GM12878 (cell line): ENCODE data around the gene STAT3. TPM values are rescaled to one million over a fixed set of nuclear protein-coding genes. Genes with fewer than 3 reads are reported as not detected.

ENCODE experiments used
- ATF2 ChIP-seq: IDR thresholded peaks from 2 replicates; pipeline ENCODE4 v1.6.1; 2012; ENCODE audit warnings: low read length, inconsistent platforms
- BACH1 ChIP-seq: fragments of 450-650 bp; IDR thresholded peaks from 2 replicates; pipeline ENCODE4 v1.6.1; 2017; ENCODE audit warnings: mild to moderate bottlenecking, borderline replicate concordance
- BHLHE40 ChIP-seq, 2 experiments: fragments of 450-650 bp in 1 of 2; IDR thresholded peaks; 2 replicates each; pipeline ENCODE4 v1.6.1; 2011 to 2017; ENCODE audit warnings: low read depth in 2 of 2, borderline replicate concordance in 1 of 2, improper control_type of control experiment in 1 of 2, low read length in 1 of 2, mild to moderate bottlenecking in 1 of 2
- CBFB ChIP-seq: IDR thresholded peaks from 2 replicates; pipeline ENCODE4 v1.6.1; 2016; ENCODE audit warnings: antibody characterized with exemption, low read depth
- CEBPZ ChIP-seq: fragments of 150-350 bp; IDR thresholded peaks from 2 replicates; pipeline ENCODE4 v1.6.1; 2016; ENCODE audit warnings: low read depth, low read length
- CHD4 ChIP-seq: fragments of 200-600 bp; sonication (generic); IDR thresholded peaks from 2 replicates; pipeline ENCODE4 v1.6.1; 2016; ENCODE audit warnings: mild to moderate bottlenecking
- EGR1 ChIP-seq, 2 experiments: IDR thresholded peaks; 1 replicate in 1 of 2; 2 replicates in 1 of 2; pipeline ENCODE4 v1.6.1; 2011 to 2012; ENCODE audit warnings: low read depth in 2 of 2, low read length in 2 of 2, borderline replicate concordance in 1 of 2, mild to moderate bottlenecking in 1 of 2, moderate library complexity in 1 of 2
- HDAC6 ChIP-seq: fragments of 200-600 bp; sonication (generic); IDR thresholded peaks from one replicate; pipeline ENCODE4 v1.8.0; 2017; ENCODE audit warnings: antibody characterized with exemption; ENCODE audit not compliant: unreplicated experiment
- IRF3 ChIP-seq: fragments of 450-650 bp; IDR thresholded peaks from 2 replicates; pipeline ENCODE4 v1.6.1; 2014; ENCODE audit warnings: mild to moderate bottlenecking
- IRF5 ChIP-seq: fragments of 450-650 bp; IDR thresholded peaks from 2 replicates; pipeline ENCODE4 v1.6.1; 2017; ENCODE audit warnings: borderline replicate concordance
- REST ChIP-seq: IDR thresholded peaks from 2 replicates; pipeline ENCODE4 v1.6.1; 2012; ENCODE audit warnings: mild to moderate bottlenecking, low read depth, low read length
- SMAD5 ChIP-seq: IDR thresholded peaks from 2 replicates; pipeline ENCODE4 v1.6.1; 2016; ENCODE audit warnings: antibody characterized with exemption, low read depth
- SPI1 ChIP-seq: IDR thresholded peaks from 2 replicates; pipeline ENCODE4 v1.6.1; 2011; ENCODE audit warnings: low read depth, mild to moderate bottlenecking, low read length, moderate library complexity, borderline replicate concordance; ENCODE audit not compliant: insufficient read depth
- TARDBP ChIP-seq: IDR thresholded peaks from 2 replicates; pipeline ENCODE4 v1.6.1; 2016; ENCODE audit warnings: borderline replicate concordance
- USF1 ChIP-seq: IDR thresholded peaks from 2 replicates; pipeline ENCODE4 v1.6.1; 2011; ENCODE audit warnings: borderline replicate concordance, low read depth, mild to moderate bottlenecking, moderate library complexity, mixed read lengths, low read length; ENCODE audit not compliant: insufficient read depth; ENCODE audit errors: extremely low read length
- ZNF24 ChIP-seq: fragments of 450-650 bp; IDR thresholded peaks from 2 replicates; pipeline ENCODE4 v1.6.1; 2017; ENCODE audit warnings: antibody characterized with exemption, mild to moderate bottlenecking
- polyA plus RNA-seq, 11 experiments: library from polyadenylated mRNA; depleted of rRNA in 4 of 11; unstranded in 6 of 11; stranded (reverse) in 5 of 11; fragments of >200 nt; fragmentation: Nextera tagmentation in 4 of 11; fragmentation: Illumina TruSeq in 1 of 11; extraction: Ambion mirVana in 4 of 11; extraction: Trizol in 1 of 11; gene quantifications; 1 replicate in 1 of 11; 2 replicates in 10 of 11; pipeline versions ENCODE4 v1.2.1 to v1.2.3, GENCODE V29; 2011 to 2016; ENCODE audit warnings: inconsistent platforms in 2 of 11, missing spikeins in 2 of 11, low read depth in 1 of 11
- total RNA-seq, 4 experiments: library from RNA; depleted of rRNA in 3 of 4; stranded (reverse); fragments of >200 nt in 3 of 4; fragmentation: Illumina TruSeq in 1 of 4; extraction: Trizol in 1 of 4; gene quantifications; 2 replicates each; pipeline versions ENCODE4 v1.2.1 to v1.2.3, GENCODE V29; 2013 to 2021

Gene STAT3
- total and polyA plus RNA-seq, 10 of the 15 experiments (the other 5 are each of a cell fraction or from before 2014, with no cell fraction given), result 18.4 to 96.4 (median 60.9) TPM

- TF ChIP-seq CEBPZ (no peak), USF1 (no peak), IRF5 (no peak), EGR1 (IDR thresholded peaks at IDR 0.05; ENCODE audit: borderline replicate concordance in 1 of 2, low read depth in 2 of 2, low read length in 2 of 2) (no peak), REST (no peak), IRF3 (no peak), CBFB (no peak), BHLHE40 (IDR thresholded peaks at IDR 0.05; ENCODE audit: borderline replicate concordance in 1 of 2, low read depth in 2 of 2, low read length in 1 of 2) (0 out of 4 replicates have a peak, but pooled peaks of 1 of the 2 experiments have one; percentile 3), BACH1 (0 out of 2 replicates have a peak, but pooled peaks have one; percentile 39), CHD4 (no peak), TARDBP (no peak), SMAD5 (0 out of 2 replicates have a peak, but pooled peaks have one; percentile 46), ATF2 (no peak), ZNF24 (no peak), HDAC6 (no peak), SPI1 (peak; percentile 44)
These were observed 421 bp downstream of the STAT3 start (continued) for GRCh38 chr17:42387661-42388380.
